ENCODE data around the gene NDFIP2. TPM values are rescaled to one million over a fixed set of nuclear protein-coding genes. Genes with fewer than 3 reads are reported as not detected.

NDFIP2 gene
- total RNA-seq, 1 donor from 2014 or later, result 35.0 TPM

- no peak for DNase-seq (ENCODE audit: low read depth)
- no peak for TF ChIP-seq CTCF (conservative IDR thresholded peaks at IDR 0.05; ENCODE audit: low read depth, low read length)
- H3K4me3 ChIP-seq (ENCODE audit: low read depth, low read length), result no peak overlapping the region
Measured at GRCh38 chr13:79440958-79441528, 39.9 kb upstream of the NDFIP2 start.

GRCh38 chr13:79442221-79442620 is 38.7 kb upstream of the NDFIP2 start:
- no peak for TF ChIP-seq CTCF (conservative IDR thresholded peaks at IDR 0.05; ENCODE audit: low read depth, low read length)
- no peak for DNase-seq (ENCODE audit: low read depth)
- H3K4me3 ChIP-seq (ENCODE audit: low read depth, low read length), result no peak overlapping the region

GRCh38 chr13:79442706-79443105 is 38.2 kb upstream of the NDFIP2 start:
- no peak for DNase-seq (ENCODE audit: low read depth)
- H3K4me3 ChIP-seq (ENCODE audit: low read depth, low read length), result no peak overlapping the region
- TF ChIP-seq CTCF (conservative IDR thresholded peaks at IDR 0.05; ENCODE audit: low read depth, low read length), result no peak

GRCh38 chr13:79445968-79446645 is 34.8 kb upstream of the NDFIP2 start:
- no peak overlapping the region for H3K4me3 ChIP-seq (ENCODE audit: low read depth, low read length)
- TF ChIP-seq CTCF (conservative IDR thresholded peaks at IDR 0.05; ENCODE audit: low read depth, low read length), result no peak
- no peak for DNase-seq (ENCODE audit: low read depth)

- DNase-seq (ENCODE audit: low read depth), result no peak
- H3K4me3 ChIP-seq (ENCODE audit: low read depth, low read length), result no peak overlapping the region
- TF ChIP-seq CTCF (conservative IDR thresholded peaks at IDR 0.05; ENCODE audit: low read depth, low read length), result no peak
Measured at GRCh38 chr13:79447141-79447540, 33.8 kb upstream of the NDFIP2 start.

GRCh38 chr13:79447741-79448140 is 33.2 kb upstream of the NDFIP2 start:
- no peak for DNase-seq (ENCODE audit: low read depth)
- TF ChIP-seq CTCF (conservative IDR thresholded peaks at IDR 0.05; ENCODE audit: low read depth, low read length), result no peak
- H3K4me3 ChIP-seq (ENCODE audit: low read depth, low read length), result no peak overlapping the region

- no peak for DNase-seq (ENCODE audit: low read depth)
- no peak for TF ChIP-seq CTCF (conservative IDR thresholded peaks at IDR 0.05; ENCODE audit: low read depth, low read length)
Measured at GRCh38 chr13:79448413-79448812, 32.5 kb upstream of the NDFIP2 start.

More at GRCh38 chr13:79448413-79448812, 32.5 kb upstream of the NDFIP2 start:
- H3K4me3 ChIP-seq (ENCODE audit: low read depth, low read length), result no peak overlapping the region

Measured in epithelial cell of proximal tubule (primary cell).